Measurements from ENCODE around the gene INS. TPM values are rescaled to one million over a fixed set of nuclear protein-coding genes. Genes with fewer than 3 reads are reported as not detected.
"Not testable (repeated sequence)": the region's sequence is repeated elsewhere in the genome, so short reads cannot be mapped to it uniquely, and the experiment has no call there.

The INS gene
- polyA plus RNA-seq, 3 donors: not detected

DNA sequence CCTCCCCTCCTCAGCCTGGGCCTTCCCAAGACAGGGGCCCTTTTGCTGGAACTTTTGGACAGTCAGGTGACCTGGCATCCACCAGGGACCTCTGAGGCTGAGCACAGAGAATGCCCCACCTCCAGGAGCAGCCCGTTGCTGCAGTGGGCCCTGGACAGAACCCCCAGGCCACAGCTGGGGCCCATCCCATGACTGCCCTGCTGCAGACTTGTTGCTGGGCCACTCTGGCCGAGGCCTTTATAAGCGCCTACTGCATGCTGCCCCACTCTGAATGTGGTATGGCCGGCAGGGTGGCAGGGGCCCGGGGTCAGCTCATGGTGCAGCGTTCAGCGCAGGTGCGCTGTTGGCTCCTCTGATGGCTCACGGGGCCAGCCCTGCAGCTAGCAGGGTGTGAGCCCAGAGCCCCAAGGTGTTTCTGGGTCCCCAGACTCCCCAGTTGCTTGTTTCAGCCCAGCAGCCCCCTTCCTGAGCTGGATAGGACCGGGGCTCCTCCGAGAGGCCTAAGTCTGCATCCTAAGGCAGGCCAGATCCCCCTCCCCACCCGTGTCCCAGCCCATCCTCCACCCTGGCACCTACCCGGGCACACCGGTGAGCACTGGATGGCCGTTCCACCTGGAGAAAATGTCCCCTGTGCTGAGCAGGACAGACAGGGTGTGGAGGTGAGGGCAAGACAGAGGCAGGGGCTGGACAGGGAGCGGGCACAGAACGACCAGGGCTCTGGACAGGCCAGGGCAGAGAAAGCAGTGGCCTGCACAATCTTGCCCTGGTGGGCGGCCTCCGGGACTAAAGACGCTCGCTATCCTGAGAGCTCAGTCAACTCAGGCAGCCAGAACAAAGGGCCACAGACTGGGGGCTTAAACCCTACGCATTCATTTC is 38.7 kb upstream of the INS start:
- DNase-seq (ENCODE audit: low read depth in 3 of 3, low spot score in 2 of 3): no peak

DNA sequence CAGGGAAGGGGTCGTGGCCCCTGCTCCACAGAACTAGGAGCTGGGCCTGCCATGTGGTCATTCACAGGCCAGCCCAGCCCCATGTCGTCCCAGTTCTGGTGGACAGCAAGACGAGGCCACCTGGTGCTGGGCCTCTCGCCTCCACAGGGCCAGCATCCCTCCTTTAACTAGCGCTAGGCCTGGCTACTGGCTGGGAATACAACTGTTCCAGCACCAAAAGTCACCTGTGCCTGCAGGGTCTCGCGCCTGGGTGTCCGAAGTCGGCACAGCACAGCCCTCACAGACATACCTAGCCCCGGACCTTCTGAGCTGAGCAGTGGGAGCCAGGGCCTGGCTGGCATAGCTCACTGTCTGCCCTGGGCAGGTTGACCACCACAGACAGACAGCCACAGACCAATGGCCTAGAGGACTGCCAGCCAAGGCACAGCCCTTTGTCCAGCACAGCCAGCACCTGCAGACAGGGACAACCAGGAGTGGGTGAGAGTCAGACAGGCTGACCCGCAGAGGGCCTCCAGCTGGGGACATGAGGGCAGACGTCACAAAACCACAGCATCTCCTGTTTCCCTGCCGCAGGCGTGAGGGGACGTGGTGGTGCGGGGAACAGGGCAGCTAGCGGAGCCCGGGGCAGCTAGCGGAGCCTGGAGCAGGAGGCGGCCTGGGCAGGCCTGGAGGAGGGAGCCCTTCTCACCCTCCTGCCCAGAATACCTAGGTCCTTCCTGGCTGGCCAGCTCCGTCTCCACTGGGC is 37.8 kb upstream of the INS start:
- no peak for DNase-seq (ENCODE audit: low read depth in 3 of 3, low spot score in 2 of 3)

DNA sequence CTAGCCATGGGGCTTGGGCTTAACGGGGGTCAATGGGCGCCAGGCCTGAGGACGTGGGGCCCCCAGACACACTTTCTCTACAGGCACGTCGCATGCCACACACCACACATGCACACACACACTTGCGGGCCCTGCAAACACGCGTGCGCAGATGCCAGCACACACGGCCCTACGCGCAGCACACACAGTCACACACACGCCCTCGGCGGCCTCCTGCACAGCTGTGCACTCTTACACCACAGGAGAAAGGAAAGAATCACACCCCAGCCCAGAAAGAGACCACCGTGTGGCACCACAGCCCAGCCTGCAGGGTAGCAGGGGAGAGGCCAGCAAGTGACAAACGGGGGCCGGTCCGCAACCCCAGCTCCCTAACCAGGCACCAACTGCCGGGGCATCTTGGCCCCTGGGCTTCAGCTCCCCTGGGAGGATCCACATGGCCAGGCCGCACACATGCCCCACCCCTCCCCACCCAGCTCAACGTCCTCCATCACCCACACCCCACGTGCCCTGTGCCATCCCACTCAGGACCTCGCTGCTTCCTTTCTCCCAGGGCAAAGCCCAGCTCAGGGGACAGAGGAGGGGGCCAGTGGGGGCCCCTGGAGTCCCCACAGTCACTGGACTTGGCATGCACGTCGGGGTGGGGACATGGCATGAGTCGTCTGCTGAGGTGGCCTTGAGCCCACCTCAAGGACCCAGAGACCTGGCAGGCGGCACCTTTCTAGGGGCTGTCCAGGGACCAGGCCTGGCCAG is 36.9 kb upstream of the INS start:
- DNase-seq (ENCODE audit: low read depth in 3 of 3, low spot score in 2 of 3): no peak

DNA sequence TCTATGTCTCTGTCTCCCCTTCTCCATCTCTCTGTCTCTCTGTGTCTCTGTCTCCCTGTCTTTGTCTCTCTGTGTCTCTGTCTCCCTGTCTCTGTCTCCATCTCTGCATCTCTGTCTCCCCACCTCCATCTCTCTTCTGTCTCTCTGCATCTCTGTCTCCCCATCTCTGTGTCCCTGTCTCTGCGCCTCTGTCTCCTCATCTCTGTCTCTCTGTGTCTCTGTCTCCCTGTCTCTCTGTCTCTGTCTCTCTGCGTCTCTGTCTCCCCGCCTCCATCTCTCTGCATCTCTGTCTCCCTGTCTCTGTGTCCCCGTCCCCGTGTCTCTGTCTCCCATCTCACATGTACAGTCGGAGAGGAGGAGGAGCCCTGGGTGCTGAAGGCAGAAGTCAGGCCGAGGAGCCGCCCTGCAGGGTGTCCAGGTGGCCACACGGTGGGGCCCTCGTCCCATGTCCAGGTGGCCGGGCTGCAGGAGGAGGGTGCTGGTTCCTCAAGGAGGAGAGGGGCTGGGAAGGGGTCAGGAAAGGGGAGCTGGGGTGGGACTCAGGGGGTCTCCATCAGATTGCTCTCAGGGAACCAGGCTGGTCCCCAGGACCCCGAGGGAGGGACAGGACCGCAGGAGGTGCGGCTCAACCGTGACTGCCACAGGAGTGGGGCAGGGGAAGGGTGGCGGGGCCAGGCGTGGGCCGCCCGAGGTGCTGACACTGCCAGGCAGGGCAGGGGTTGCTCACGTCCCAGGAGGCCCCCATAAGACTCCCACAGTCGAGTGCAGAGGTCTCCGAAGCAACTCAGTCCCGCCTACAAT is 36.2 kb upstream of the INS start:
- DNase-seq (ENCODE audit: low read depth in 3 of 3, low spot score in 2 of 3): no peak

DNA sequence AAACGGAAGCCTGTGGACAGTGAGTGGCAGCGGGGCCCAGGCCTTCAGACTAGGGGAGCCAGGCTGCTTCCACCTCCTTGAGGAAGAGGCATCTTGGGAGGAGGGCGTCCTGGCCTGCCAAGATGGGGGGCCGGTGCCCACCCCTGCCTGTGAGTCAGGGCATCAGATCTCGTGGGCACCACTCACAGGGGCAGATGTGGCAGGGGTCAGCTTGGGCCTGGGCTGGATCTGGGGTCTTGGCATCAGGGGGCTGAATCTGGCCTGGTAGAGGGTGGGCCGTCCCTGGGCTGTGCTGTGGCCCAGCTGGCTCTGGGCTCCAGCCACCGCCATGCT is 34.7 kb upstream of the INS start:
- DNase-seq (ENCODE audit: low read depth in 3 of 3, low spot score in 2 of 3): no peak

DNA sequence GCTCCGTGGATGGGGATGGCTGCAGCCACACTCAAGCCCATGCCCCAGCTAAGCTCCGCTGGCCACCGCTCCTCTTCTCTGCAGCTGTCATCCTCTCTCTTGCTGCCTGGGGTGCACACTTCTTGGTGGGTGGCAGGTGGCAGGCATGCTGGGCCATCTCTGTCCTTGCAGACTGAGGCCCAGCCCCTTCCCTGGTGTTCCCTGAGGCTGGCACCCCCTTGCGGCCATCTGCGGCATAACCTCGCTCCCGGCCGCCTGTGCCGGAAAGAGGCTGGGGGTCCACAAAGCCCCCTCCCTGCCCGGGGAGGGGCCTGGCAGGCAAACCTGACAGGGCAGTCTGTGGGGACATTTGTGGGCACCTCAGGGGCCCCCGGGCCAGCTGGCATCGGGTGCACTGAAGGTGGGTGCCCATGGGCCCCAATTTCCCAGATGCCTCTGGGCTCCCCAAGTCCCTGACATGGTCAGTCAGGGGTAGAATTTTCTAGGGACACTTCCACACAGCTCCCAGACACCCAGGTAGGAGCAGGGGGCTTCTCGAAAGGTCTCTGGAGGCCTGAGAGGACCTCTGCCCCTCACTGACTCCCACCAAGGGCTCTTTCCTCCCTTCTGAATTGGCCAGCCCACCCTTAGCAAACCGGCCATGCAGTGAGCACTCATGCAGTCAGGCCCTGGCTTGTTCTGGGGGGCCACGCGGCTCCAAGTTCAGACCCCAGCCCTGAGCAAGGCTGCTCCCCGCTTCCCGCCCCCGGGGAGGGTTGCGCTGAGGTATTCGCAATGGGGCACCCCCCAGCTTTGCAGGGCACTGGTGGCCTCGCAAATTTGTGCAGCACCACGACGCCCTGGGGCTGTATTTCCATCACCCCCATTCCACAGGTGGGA is 34.1 kb upstream of the INS start:
- no peak for DNase-seq (ENCODE audit: low read depth in 3 of 3, low spot score in 2 of 3)

DNA sequence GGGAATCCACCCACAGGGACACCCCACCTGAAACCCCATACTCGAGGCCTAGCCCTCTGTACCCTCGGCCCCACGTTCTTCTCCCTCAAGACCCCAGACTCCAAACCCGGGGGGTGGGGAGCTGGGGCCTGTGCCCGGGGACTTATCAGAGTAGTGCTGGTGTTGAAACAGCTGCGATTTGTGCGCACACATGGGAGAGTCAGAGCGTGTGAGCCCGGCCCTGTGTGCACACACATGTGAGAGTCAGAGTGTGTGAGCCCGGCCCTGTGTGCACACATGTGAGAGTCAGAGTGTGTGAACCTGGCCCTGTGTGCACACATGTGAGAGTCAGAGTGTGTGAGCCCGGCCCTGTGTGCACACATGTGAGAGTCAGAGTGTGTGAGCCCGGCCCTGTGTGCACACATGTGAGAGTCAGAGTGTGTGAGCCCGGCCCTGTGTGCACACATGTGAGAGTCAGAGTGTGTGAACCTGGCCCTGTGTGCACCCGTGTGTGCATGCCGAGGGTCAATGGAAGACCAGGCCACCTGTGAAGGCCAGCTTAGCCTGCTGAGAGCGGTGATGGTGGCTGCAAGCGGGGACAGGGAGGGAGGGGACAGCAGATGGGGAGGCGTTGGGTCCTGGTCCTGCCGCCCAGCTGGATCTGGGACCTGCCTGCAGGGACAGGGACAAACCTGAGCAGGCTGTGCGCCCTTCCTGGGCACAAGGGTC is 33.0 kb upstream of the INS start:
- not testable (repeated sequence) for DNase-seq (ENCODE audit: low read depth in 3 of 3, low spot score in 2 of 3)

DNA sequence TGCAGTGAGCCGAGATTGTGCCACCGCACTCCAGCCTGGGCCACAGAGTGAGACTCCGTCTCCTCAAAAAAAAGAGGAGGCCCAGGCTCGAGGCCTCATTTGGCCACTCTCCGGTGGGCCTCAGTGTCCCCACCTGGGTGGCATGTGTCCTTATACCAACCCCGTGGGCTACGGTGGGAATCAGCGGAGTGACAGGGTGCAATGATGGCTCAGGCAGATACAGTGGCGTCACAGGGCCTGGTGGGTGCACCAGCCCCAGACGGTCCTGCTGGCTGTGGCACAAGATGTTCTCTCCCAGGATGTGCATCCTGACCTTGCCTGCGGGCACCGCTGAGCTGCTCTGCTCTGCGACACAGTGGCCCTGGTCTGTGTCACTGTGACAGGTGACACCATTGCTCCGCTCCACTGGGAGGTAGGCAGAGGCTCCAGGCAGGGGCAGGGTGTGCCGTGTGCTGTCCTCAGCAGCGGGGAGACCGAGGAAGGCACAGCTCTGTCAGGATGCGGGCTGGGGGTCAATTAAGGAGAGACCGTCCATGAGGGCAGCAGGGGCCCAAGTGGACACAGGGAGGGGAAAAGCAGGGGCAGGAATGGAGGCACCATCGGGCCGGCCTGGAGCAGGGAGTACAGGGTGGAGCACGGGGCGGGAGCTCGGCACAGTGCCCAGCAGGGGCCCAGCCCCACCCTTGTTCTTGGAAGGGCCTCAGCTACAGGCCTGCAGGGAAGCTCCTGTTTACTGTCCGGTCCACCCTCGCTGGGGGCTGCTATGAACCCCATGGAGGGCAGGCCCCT is 32.3 kb upstream of the INS start:
- no peak for DNase-seq (ENCODE audit: low read depth in 3 of 3, low spot score in 2 of 3)

DNA sequence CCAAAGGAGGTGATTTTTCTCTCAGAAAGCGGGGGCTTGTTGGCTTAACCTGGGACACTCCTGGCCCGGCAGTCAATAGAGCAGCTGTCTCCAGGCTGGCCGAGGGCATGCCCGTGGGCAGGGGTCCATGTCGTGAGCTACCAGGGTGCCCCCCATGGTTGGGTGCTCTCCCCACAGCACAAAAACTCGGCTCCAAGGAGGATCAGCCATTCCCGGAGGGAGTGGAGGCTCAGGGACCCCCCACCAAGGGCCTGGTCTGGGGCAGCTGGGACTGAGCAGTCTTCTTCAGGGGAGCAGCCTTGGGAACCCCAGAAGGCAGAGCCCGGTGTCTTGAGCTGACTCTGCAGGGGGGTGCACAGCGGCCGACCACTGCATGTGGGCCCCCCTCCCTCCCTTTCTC is 31.4 kb upstream of the INS start:
- DNase-seq (ENCODE audit: low read depth in 3 of 3, low spot score in 2 of 3): no peak

DNA sequence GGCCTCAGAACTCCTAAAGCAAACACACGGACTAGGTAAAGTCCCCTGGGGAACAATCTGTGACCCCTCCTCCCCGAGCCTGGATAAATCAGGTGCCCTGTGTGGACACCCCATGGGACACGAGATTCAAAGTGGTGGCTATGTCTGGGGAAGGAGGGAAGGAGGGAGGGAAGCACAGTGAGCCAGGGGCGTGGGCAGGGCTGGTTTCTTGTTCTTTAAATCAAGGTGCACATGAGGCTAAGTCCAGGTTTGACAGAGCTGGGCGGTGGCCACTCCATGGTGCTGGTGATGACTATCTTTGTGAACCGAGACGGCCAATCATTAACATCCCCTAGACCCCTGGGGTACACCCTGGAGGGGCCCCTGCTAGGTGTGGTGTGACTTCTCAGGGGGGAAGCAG is 30.9 kb upstream of the INS start:
- no peak for DNase-seq (ENCODE audit: low read depth in 3 of 3, low spot score in 2 of 3)

DNA sequence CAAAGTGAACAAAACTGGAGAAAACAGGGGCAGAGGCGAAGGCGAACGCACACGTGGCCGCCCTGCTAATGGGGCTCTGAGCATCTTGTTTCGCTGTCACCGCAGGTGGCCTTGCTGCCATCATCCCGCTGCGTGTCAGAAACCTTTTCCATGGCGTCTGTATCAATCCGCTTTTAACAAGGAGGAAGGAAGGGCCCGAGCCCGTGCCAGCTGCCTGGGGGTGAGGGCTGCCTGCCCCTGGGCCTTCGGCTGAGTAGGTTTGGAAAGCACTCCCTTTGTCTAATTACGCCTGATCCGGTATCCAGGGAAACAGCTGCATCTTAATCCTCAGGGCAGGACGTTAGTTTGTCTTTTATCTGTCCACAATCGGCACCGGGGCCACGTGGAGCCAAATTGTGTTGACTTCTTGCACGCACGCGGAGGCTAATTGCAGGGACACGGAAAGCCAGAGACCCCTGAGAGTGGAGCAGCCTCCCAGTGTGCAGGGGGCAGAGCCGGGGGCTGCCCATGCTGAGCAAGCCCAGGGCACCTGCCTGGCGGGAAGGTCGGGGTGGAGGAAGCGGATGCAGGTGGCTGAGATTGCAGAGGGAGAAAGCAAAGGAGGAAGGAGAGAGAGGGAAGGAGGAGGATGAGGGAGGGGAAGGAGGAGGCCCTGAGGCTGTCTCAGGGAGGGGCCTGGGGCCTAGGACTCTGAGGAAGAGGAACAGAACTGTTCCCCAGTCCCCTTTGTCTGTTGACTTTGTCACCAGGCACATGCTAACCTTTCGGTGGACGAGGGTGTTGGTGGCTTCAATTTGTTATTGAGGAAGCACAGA is 29.9 kb upstream of the INS start:
- DNase-seq (ENCODE audit: low read depth in 3 of 3, low spot score in 2 of 3): no peak

DNA sequence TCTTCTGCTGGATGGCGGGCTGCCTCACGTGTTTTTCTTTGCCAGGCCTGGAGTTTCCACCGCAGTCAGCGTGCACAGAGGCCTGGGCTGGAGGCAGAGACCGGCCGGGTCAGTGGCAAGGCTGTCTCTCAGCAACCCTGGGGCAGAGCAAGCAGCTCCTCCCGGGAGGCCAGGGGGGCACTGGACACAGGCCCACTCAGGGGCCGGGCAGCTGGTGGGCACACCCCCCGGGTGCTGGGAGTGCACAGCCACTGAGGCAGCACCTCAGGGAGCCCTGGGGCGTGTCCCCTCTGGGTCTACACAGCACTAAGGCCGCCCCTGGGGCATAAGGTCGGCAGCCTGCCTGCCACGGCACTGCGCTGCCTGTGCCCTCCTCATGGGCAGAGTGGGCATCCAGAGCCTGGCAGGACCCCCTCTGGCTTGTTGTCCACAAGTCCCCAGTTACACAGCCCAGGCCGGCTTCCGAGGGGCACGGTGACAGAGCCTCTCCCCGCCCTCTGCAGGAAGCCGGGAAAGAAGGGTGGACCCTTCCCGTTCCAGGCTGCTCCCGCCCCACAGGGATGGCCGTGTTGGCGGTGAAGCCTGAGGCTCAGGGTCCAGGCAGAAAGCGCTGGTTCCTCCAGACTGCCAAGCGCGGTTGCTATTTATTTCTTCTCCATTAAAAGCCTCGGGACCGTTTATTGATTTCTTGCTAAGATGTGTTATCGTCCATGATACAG is 29.1 kb upstream of the INS start:
- no peak for DNase-seq (ENCODE audit: low read depth in 3 of 3, low spot score in 2 of 3)

DNA sequence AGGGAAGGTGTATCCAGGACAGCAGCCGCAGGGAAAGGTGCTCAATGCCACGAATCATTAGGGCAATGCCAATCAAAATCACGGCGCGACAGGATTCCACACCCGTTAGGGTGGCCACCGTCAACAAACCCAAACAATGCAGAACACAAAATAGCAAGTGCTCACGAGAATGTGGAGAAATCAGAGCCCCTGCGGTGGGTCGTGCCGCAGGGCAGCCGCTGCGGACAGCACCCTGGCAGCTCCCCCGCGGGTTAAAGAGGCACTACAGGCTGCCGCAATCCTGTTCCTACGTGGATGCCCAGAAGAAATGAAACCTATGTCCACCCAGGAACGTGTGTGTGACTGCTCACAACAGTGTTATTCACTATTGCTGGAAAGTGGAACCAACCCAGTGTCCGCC is 27.7 kb upstream of the INS start:
- no peak for DNase-seq (ENCODE audit: low read depth in 3 of 3, low spot score in 2 of 3)

DNA sequence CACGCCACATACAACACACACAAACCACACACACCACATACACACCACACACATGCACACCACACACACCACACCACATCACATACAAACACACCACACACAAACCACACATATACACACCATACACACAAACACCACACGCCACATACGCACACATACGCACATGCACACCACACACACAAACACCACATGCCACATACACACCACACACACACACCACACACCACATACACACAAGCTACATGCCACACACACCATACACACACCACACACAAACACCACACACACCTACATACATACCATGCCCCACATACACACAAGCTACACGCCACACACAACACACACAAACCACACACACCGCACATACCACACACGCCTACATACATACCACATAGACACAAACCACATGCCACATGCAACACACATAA is 26.3 kb upstream of the INS start:
- DNase-seq (ENCODE audit: low read depth in 3 of 3, low spot score in 2 of 3): no peak

DNA sequence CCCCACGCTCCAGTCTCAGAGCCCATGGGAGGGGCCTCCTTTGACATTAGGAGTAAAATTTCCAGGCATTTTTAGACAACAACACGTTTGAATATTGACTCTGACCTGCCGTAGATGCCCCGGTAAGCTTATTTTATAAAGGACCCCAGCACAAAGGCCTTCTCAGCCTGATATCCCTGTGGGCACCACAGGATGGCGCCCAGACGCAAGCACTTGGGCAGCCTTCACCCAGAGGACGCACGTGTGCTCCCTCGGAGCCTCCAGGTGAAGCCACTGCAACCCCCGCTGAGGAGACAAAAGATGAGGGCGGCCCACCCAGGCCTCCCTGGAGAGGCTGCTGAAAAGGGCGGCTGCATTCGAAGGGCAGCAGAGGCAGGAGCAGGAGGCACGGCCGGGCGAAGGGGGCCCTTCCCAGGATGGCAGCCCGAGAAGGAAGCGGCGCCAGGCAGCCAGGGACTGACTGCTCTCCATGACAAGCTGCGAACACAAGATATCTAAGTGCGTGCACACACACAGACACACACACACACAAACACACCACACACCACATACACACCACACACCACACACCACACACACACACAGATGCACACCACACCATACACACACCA is 25.8 kb upstream of the INS start:
- DNase-seq (ENCODE audit: low read depth in 3 of 3, low spot score in 2 of 3): no peak

DNA sequence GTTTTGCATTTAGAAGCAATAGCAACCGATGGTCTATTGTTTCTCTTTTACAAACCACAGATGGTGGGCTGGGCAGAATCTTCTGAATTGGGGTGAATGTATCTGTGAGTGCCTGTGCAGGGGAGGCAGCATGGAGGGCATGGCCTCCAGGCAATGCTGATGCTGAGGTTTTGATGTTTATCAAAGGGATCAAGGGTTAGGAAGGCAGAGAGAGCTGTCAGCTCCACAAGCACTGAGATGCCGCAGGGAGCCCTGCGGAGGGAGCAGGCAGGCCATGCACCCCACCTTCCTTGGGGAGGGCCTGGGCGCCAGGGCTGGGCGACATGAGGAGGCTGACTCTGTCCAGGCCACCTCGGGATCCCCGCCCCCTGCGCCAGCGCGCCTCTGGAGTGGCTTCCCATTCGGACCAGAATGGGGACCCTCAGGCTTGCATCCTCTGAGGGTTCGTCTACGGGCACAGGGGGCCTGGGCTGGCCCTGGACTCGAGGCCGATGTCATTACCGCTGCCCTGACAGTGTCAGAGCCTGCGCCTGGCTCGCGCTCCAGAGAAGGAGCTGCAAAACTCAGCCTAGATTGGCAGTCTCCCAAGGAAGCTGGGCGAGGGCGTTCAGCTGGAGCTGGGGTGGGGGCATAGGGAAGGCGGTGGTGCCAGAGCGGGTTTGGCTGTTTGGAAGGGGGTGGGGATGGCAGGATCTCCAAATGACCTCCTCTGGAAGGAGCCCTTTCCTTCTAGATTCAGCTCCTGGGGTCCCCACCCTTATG is 24.5 kb upstream of the INS start:
- DNase-seq (ENCODE audit: low read depth in 3 of 3, low spot score in 2 of 3): no peak

Measured in right renal cortex interstitium (tissue), 3 donors.